RWPE1 (cell line): ENCODE data around the gene MARCOL.

Experiments
- CTCF ChIA-PET: fragments of 350-600 bp; sonication (Branson Sonifier 250); formaldehyde crosslinking; extraction: SDS; loops from one replicate; lab custom pipeline; 2021; lab: Yijun Ruan, JAX
- POLR2A ChIA-PET: fragments of 400-600 bp; formaldehyde crosslinking; extraction: SDS; loops from one replicate; lab custom pipeline; 2020; ENCODE audit warnings: antibody characterized with exemption; ENCODE audit not compliant: low non-redundant PET; lab: Yijun Ruan, JAX
- DNase-seq: peaks from one replicate; pipeline ENCODE4 v3.0.0; 2012; ENCODE audit warnings: low spot score
- H3K27ac ChIP-seq: fragments of 450-650 bp; 2 replicates; pipeline ENCODE4 v1.5.1; 2017
- CTCF ChIP-seq: fragments of 450-650 bp; conservative IDR thresholded peaks from 2 replicates; pipeline ENCODE4 v1.5.1; 2017; ENCODE audit warnings: low read depth, mild to moderate bottlenecking

MARCOL gene

GRCh38 chr5:148224117-148224742 is 14.1 kb upstream of the MARCOL start:
- ChIA-PET CTCF (no interaction called here), POLR2A (no interaction called here)
- TF ChIP-seq CTCF: no peak
- H3K27ac ChIP-seq: no peak overlapping the region
- DNase-seq: peak; percentile 57

- POLR2A ChIA-PET: no interaction called here
- DNase-seq: no peak
- CTCF ChIA-PET: no interaction called here
- TF ChIP-seq CTCF: no peak
- no peak overlapping the region for H3K27ac ChIP-seq
These were observed 9.8 kb upstream of the MARCOL start for GRCh38 chr5:148228392-148228984.

- ChIA-PET CTCF (no interaction called here), POLR2A (no interaction called here)
- no peak for TF ChIP-seq CTCF
- DNase-seq: no peak
- H3K27ac ChIP-seq: no peak overlapping the region
These were observed 8.5 kb upstream of the MARCOL start for GRCh38 chr5:148229840-148230239.

- POLR2A ChIA-PET: no interaction called here
- CTCF ChIA-PET: no interaction called here
- no peak for DNase-seq
- no peak for TF ChIP-seq CTCF
- H3K27ac ChIP-seq: peak overlapping the region; percentile 89
These were observed 8.1 kb upstream of the MARCOL start for GRCh38 chr5:148230240-148230639.

- ChIA-PET CTCF (interaction anchor here (0.7 kb wide), 1 partner anchor 30 kb away, joined by 3 read pairs; no protein-coding TSS in a partner anchor), POLR2A (no interaction called here)
- no peak overlapping the region for H3K27ac ChIP-seq
- no peak for TF ChIP-seq CTCF
- no peak for DNase-seq
These were observed 424 bp upstream of the MARCOL start for GRCh38 chr5:148237785-148238417.

- POLR2A ChIA-PET: no interaction called here
- H3K27ac ChIP-seq: no peak overlapping the region
- TF ChIP-seq CTCF: no peak
These were observed 10.6 kb downstream of the MARCOL start for GRCh38 chr5:148248894-148249293.

More at GRCh38 chr5:148248894-148249293, 10.6 kb downstream of the MARCOL start:
- no peak for DNase-seq
- CTCF ChIA-PET: no interaction called here
